B cell (primary cell): ENCODE measurements around the gene TNRC6A.

Experiments used
- CTCF ChIP-seq: fragments of 200-600 bp; IDR thresholded peaks from one replicate; pipeline ENCODE4 v1.8.0; 2022; ENCODE audit warnings: antibody characterized with exemption, mild to moderate bottlenecking
- EZH2 ChIP-seq: IDR thresholded peaks from 2 replicates; pipeline ENCODE4 v1.6.1; 2012; ENCODE audit warnings: borderline replicate concordance, low read depth, mild to moderate bottlenecking, moderate library complexity, low read length; ENCODE audit not compliant: insufficient read depth, poor library complexity, severe bottlenecking

GRCh38 chr16:24784121-24784520 lies 54.7 kb downstream of the TNRC6A start:
- no peak for TF ChIP-seq CTCF
- no peak for TF ChIP-seq EZH2
